Natural killer cell (primary cell): ENCODE measurements around the gene FBH1. TPM values are rescaled to one million over a fixed set of nuclear protein-coding genes. Genes with fewer than 3 reads are reported as not detected.

Experiments
- ATAC-seq, 3 donors: fragments of 150-1000 bp in 2 of 3; fragments of 200-7000 bp in 1 of 3; cut with Tn5 transposase; 1 replicate in 1 of 3; 2 replicates in 2 of 3; pipeline ENCODE4 v1.10.0; 2021; ENCODE audit warnings: mild to moderate bottlenecking in 2 of 3, moderate library complexity in 2 of 3
- DNase-seq, 2 donors: peaks; one replicate each; pipeline versions ENCODE4 v3.0.0 to v3.0.0-alpha.2; 2013 to 2021; ENCODE audit warnings: mixed read lengths in 1 of 2
- H3K27ac ChIP-seq: one replicate; pipeline ENCODE4 v1.5.1; 2013; ENCODE audit warnings: mild to moderate bottlenecking, low read length
- H3K27me3 ChIP-seq: one replicate; pipeline ENCODE4 v1.6.1; 2013; ENCODE audit warnings: low read length; ENCODE audit not compliant: control insufficient read depth, insufficient read depth
- H3K36me3 ChIP-seq: one replicate; pipeline ENCODE4 v1.6.1; 2013; ENCODE audit warnings: low read length; ENCODE audit not compliant: control insufficient read depth, insufficient read depth
- H3K4me1 ChIP-seq: one replicate; pipeline ENCODE4 v1.6.1; 2013; ENCODE audit warnings: low read length; ENCODE audit not compliant: control insufficient read depth, insufficient read depth
- H3K4me3 ChIP-seq: one replicate; pipeline ENCODE4 v1.5.1; 2013; ENCODE audit warnings: low read length
- H3K9me3 ChIP-seq: one replicate; pipeline ENCODE4 v1.6.1; 2013; ENCODE audit warnings: low read length; ENCODE audit not compliant: control insufficient read depth, insufficient read depth
- H3K27ac Mint-ChIP-seq, 2 donors: one replicate each; pipeline ENCODE4 v1.8.0; 2022; ENCODE audit warnings: mild to moderate bottlenecking in 2 of 2, mixed read lengths in 2 of 2, moderate library complexity in 1 of 2
- H3K27me3 Mint-ChIP-seq, 2 donors: one replicate each; pipeline ENCODE4 v1.8.0; 2022; ENCODE audit warnings: low read depth in 2 of 2, mixed read lengths in 2 of 2
- H3K36me3 Mint-ChIP-seq: one replicate; pipeline ENCODE4 v1.8.0; 2022; ENCODE audit warnings: mixed read lengths
- H3K4me1 Mint-ChIP-seq, 2 donors: one replicate each; pipeline ENCODE4 v1.8.0; 2022; ENCODE audit warnings: mixed read lengths in 2 of 2
- H3K4me3 Mint-ChIP-seq: one replicate; pipeline ENCODE4 v1.8.0; 2022; ENCODE audit warnings: mild to moderate bottlenecking, moderate library complexity, mixed read lengths
- H3K9me3 Mint-ChIP-seq, 2 donors: one replicate each; pipeline ENCODE4 v1.8.0; 2022; ENCODE audit warnings: mixed read lengths in 2 of 2
- WGBS: methylation state at CpG from one replicate; pipeline ENCODE4 v1.1.7; 2013; ENCODE audit warnings: missing lambda C conversion rate; ENCODE audit not compliant: insufficient coverage; 5-methylcytosine and 5-hydroxymethylcytosine counted together
- intact Hi-C: fragments of 100-400 bp; cut with micrococcal nuclease; formaldehyde crosslinking; loops from one replicate; pipeline ENCODE4 v1.14.2; 2022
- total RNA-seq, 4 donors: library from RNA; stranded (reverse); fragments of 120-200 nt in 1 of 4; gene quantifications; one replicate each; pipeline versions ENCODE4 v1.2.3 to v1.2.4, GENCODE V29; 2013 to 2022
- TF ChIP-seq, protein P1 (sequence below): fragments of 200-600 bp; IDR thresholded peaks from one replicate; pipeline ENCODE4 v1.8.0; 2022; ENCODE audit warnings: antibody characterized with exemption

Gene FBH1
- total RNA-seq = 10 to 100 TPM; 49.3 to 64.9 (median 62.7) TPM
- 99.1 TPM for total RNA-seq (2013)

DNA sequence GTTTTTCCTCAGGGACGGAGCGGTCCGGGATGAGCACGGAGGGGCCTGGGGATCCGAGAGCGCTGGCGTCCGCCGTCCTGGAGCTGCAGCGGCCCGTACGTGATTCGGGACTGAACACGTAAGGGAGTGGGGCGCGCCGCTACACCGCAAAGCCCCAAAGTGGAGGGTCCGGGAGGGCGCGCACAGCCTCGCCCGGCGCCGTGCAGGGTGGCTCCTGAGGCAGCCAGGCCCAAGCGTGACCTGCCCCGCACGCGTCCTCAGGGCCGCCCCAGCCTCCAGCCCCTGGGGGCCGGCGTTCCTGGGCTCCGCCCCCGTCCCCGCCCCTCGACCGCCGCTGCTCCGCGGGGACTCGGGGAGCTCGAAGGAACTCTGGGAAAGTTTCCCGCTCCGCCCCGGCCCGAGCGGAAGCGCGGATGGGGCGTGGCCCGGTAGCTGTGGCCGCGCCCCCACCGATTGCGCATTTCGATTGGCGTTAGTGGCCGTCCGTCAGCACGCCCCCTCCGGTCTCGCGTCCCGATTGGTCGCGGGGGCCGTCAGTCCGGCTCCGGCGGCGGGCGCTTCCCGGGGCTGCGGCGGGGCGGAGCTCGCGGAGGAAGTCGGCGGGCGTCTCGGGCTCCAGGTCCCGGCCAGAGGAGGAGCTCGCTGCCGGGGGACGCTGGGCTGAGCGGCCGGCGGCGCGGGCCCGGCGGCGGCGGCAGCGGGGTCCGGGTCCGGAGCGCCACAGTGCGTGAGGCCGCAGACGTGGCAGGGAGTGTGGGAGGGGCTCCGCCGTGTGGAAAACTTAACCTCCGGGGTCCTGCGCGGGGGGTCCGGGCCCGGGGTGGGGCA, at the start of gene FBH1, which contains the start of gene ANKRD16:
FBH1 (plus strand) TSS at position 620 of the 828 bp plus-strand sequence; CDS start at position 723, 103 bp downstream.
ANKRD16 (minus strand) TSS at position 270 of the 828 bp plus-strand sequence. CDS start 539 bp downstream, outside the sequence.
- H3K27me3 Mint-ChIP-seq = no peaks in the 10 kb centered on the region
- Histone ChIP-seq H3K9me3 (no peaks in the 10 kb centered on the region), H3K27ac (peak within 1 kb of the TSS; percentile 58), H3K4me1 (peaks cover 25% of the 10 kb centered on the region), H3K4me3 (peak within 1 kb of the TSS; percentile 86), H3K27me3 (no peaks in the 10 kb centered on the region), H3K36me3 (peaks cover 13% of the 10 kb centered on the region)
- peak; percentile 89 to 95 (median 89) for ATAC-seq
- peak within 1 kb of the TSS; percentile 93 for H3K4me3 Mint-ChIP-seq
- H3K9me3 Mint-ChIP-seq = no peaks in the 10 kb centered on the region
- TF ChIP-seq, protein P1, sequence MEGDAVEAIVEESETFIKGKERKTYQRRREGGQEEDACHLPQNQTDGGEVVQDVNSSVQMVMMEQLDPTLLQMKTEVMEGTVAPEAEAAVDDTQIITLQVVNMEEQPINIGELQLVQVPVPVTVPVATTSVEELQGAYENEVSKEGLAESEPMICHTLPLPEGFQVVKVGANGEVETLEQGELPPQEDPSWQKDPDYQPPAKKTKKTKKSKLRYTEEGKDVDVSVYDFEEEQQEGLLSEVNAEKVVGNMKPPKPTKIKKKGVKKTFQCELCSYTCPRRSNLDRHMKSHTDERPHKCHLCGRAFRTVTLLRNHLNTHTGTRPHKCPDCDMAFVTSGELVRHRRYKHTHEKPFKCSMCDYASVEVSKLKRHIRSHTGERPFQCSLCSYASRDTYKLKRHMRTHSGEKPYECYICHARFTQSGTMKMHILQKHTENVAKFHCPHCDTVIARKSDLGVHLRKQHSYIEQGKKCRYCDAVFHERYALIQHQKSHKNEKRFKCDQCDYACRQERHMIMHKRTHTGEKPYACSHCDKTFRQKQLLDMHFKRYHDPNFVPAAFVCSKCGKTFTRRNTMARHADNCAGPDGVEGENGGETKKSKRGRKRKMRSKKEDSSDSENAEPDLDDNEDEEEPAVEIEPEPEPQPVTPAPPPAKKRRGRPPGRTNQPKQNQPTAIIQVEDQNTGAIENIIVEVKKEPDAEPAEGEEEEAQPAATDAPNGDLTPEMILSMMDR = no peak
- under 1% methylated on average over 109 of the region's 109 CpGs for WGBS
- intact Hi-C loops = loop anchor here (2.0 kb wide), 1 partner anchor 77 kb away; the partner anchor contains the start of gene GDI2
- peaks cover 2% of the 10 kb centered on the region for H3K36me3 Mint-ChIP-seq
- peaks cover 29 to 42% of the 10 kb centered on the region in 2 donors for H3K4me1 Mint-ChIP-seq
- H3K27ac Mint-ChIP-seq = peak within 1 kb of the TSS; percentile 74 to 92
- peak; percentile 99 for DNase-seq

DNA sequence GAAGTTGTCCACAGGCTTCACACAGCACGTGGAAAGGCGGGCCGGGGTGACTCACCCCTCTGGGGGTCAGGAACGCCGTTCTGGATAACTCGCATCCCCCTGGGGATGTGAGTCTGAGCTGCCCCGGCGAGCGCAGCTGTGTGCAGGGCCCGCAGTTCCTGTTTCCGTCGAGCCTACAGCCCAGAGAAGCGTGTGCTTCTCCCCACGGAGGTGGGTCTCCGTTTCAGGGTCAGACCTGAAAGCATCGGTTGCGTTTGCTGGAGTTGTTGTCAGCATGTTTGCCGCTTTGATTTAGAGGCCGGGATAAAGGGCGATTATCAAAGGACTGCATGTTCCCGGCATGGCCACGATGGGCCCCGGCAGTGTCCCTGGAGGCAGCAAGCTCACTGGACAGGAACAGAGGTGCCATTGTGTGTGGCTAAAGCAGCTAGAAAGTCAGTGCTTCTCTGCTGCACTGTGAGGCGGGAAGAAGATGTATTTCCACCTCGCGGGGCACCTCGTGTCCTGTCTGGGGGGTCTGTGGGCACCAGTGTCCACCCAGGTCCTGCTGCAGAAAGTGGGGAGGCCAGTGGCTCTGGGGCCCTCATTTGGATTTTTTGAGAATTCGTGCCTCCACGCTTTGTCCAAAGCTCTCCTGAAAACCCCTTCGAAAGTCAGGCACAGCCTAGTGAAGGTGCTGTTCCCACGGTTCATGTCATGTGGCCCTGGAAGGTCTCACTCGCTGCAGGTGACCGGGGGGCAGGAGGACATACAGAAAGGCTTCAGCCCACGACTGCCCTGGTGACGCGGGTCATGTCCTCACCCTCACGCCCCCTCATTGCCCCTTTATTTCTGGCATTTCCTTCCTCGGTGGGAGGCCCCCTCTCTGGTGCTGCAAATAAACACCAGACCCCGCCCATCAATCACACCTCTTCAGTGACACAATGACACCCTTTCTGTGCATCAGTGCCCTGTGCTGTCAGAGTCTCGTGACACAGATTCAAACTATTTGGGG, 49.4 kb upstream of the FBH1 start:
- TF ChIP-seq, protein P1 = no peak
- Mint-ChIP-seq H3K27me3 (peaks cover 0 to 11% of the 10 kb centered on the region in 2 donors), H3K9me3 (no peaks in the 10 kb centered on the region), H3K4me1 (no peaks in the 10 kb centered on the region), H3K27ac (no peak overlapping the region), H3K4me3 (no peak overlapping the region), H3K36me3 (no peaks in the 10 kb centered on the region)
- H3K27me3 ChIP-seq = no peaks in the 10 kb centered on the region
- peak overlapping the region; percentile 29 for H3K4me3 ChIP-seq
- WGBS = 40% methylated on average over 40 of the region's 40 CpGs
- no peaks in the 10 kb centered on the region for H3K36me3 ChIP-seq
- no peaks in the 10 kb centered on the region for H3K9me3 ChIP-seq
- DNase-seq (no peak), ATAC-seq (peak in 2 of 3 donors; percentile 35 to 43)
- intact Hi-C loops = no loop called here
- peak overlapping the region; percentile 78 for H3K27ac ChIP-seq
- H3K4me1 ChIP-seq = peaks cover 9% of the 10 kb centered on the region

DNA sequence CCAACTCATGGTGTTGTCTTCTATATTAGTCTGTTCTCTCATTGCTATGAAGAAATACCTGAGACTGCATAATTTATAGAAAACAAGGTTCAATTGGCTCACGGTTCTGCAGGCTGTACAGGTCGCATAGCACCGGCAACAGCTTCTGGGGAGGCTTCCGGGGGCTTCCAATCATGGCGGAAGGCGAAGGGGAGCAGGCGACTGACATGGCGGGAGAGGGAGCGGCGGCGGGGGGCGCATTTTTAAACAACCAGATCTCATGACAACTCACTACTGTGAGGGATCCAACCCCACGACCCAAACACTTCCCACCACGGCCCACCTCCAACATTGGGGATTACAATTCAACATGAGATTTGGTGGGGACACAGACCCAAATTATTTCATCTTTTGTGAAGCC, 48.1 kb upstream of the FBH1 start:
- no peaks in the 10 kb centered on the region for H3K9me3 Mint-ChIP-seq
- no peaks in the 10 kb centered on the region for H3K36me3 Mint-ChIP-seq
- H3K4me3 Mint-ChIP-seq = no peak overlapping the region
- TF ChIP-seq, protein P1 = no peak
- 96% methylated on average over 14 of the region's 14 CpGs for WGBS
- no peaks in the 10 kb centered on the region for H3K27me3 ChIP-seq
- no peaks in the 10 kb centered on the region for H3K4me1 Mint-ChIP-seq
- intact Hi-C loops = no loop called here
- no peak overlapping the region for H3K27ac Mint-ChIP-seq
- H3K9me3 ChIP-seq = no peaks in the 10 kb centered on the region
- DNase-seq = no peak
- H3K4me3 ChIP-seq = no peak overlapping the region
- no peaks in the 10 kb centered on the region for H3K36me3 ChIP-seq
- peak overlapping the region; percentile 78 for H3K27ac ChIP-seq
- ATAC-seq = no peak
- peaks cover 0 to 11% of the 10 kb centered on the region in 2 donors for H3K27me3 Mint-ChIP-seq
- H3K4me1 ChIP-seq = peaks cover 9% of the 10 kb centered on the region
